ENCODE data around the gene ETFB.

The ETFB gene

DNA sequence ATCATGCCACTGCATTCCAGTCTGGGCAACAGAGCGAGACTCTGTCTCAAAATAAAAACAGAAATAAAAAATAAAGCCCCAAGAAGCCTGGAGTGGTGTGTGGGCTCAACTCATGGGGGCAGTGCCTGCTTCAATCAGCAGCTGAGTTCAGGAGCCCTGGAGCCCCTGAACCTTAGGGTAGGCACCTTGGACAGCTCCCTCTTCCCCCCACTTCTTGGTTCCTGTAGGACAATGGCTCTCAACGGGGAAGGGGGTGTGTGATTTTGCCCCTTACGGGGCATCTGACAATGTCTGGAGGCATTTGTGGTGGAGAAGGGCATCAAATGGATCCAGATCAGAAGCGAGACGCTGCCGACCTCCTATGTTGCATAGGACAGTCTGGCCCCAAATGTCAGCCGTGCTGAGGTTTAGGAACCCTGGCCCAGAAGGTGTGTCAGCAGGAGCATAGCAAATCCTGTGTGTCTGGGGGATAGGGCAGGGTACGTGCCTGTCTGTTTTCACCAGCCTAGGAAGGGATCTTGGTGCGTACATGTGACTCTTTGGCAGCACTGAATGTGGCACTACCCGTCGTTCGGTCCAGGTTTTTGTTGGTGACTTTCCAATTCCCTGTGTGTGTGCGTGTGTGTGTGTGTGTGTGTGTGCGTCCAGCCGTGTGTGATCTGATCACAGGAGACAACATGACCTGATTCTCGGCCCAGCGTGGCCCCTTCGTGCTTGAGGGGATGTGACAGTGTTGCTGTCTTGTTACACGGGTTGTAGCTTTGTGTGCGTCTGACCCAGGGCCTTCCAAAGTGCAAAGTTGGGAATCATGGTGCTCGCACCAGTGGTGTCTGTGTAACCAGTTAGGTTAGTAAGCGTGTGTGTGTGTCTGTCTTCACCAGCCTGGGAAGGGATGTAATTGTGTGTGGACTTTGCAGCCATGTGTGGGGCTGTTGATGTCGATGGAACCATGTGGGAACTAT is 47.2 kb downstream of the ETFB start:
- no peak overlapping the region for H3K27ac ChIP-seq
- TF ChIP-seq CTCF (IDR thresholded peaks at IDR 0.05) = no peak
- H3K4me3 ChIP-seq = no peak overlapping the region
- DNase-seq (ENCODE audit: low spot score) = no peak

DNA sequence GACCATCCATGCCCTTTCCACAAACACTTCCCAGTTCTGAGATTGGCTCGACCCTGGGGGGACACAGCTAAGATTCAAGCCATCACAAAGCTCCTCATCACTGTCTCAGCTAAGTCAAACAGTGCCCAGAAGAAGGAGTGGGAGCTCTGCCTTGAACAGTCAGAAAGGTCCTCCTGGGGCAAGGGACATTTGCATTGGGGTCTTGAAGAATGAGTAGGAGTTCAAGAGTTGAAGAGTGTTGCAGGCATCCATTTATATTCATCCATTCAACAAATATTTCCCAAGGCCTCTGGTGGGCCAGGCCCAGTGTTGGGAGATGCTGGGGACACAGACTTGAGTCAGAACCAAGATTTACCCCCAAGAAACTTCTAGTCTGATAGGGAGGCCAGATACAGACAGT is 48.2 kb downstream of the ETFB start:
- Histone ChIP-seq H3K27ac (no peak overlapping the region), H3K4me3 (no peak overlapping the region)
- no peak for DNase-seq (ENCODE audit: low spot score)
- no peak for TF ChIP-seq CTCF (IDR thresholded peaks at IDR 0.05)

GRCh38 chr19:51317376-51317775 is 48.8 kb downstream of the ETFB start:
- TF ChIP-seq CTCF (IDR thresholded peaks at IDR 0.05) = no peak
- H3K4me3 ChIP-seq = no peak overlapping the region
- DNase-seq (ENCODE audit: low spot score) = no peak
- H3K27ac ChIP-seq = no peak overlapping the region

GRCh38 chr19:51316688-51317087 is 49.5 kb downstream of the ETFB start:
- no peak for TF ChIP-seq CTCF (IDR thresholded peaks at IDR 0.05)

GRCh38 chr19:51311351-51312257 is 54.6 kb downstream of the ETFB start, which contains the start of gene IGLON5:
Gene IGLON5 (plus strand): TSS chr19:51311644. CDS start chr19:51311848, 204 bp downstream.
- Histone ChIP-seq H3K4me3 (no peak within 1 kb of the TSS), H3K27ac (no peak within 1 kb of the TSS)
- no peak for DNase-seq (ENCODE audit: low spot score)
- no peak for TF ChIP-seq CTCF (IDR thresholded peaks at IDR 0.05)

More at GRCh38 chr19:51316688-51317087, 49.5 kb downstream of the ETFB start:
- no peak overlapping the region for H3K4me3 ChIP-seq
- H3K27ac ChIP-seq = no peak overlapping the region
- DNase-seq (ENCODE audit: low spot score) = no peak

- H3K27ac ChIP-seq = no peak overlapping the region
- no peak overlapping the region for H3K4me3 ChIP-seq
- TF ChIP-seq CTCF (IDR thresholded peaks at IDR 0.05) = no peak
- peak; percentile 57 for DNase-seq (ENCODE audit: low spot score)
Measured at GRCh38 chr19:51305479-51305878, 60.7 kb downstream of the ETFB start.
